B cell (primary cell): ENCODE results near the gene ATXN1.

Experiments
- EZH2 ChIP-seq: IDR thresholded peaks from 2 replicates; pipeline ENCODE4 v1.6.1; 2012; ENCODE audit warnings: borderline replicate concordance, low read depth, mild to moderate bottlenecking, moderate library complexity, low read length; ENCODE audit not compliant: insufficient read depth, poor library complexity, severe bottlenecking
- TF ChIP-seq, protein P1 (sequence below): fragments of 200-600 bp; IDR thresholded peaks from one replicate; pipeline ENCODE4 v1.8.0; 2022; ENCODE audit warnings: antibody characterized with exemption, mild to moderate bottlenecking

DNA sequence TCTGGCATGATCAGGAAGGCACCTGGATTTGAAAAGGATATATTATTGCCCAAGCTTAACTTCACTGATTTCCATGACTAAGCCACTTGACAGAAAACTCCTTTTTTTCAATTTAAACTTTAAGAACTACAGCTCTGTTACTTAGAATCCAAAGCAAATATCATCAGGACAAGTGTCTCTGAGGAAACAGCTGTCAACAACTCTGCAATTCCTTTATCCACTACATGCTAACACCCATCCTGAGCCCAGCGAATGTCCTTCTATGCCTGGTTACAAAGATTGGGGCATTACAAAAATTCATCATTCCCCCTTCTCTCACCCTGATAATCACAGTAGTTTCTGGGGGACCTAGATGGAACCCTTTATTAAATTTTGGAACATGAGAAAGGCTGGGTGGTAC, 386.1 kb downstream of the ATXN1 start:
- TF ChIP-seq, protein P1, sequence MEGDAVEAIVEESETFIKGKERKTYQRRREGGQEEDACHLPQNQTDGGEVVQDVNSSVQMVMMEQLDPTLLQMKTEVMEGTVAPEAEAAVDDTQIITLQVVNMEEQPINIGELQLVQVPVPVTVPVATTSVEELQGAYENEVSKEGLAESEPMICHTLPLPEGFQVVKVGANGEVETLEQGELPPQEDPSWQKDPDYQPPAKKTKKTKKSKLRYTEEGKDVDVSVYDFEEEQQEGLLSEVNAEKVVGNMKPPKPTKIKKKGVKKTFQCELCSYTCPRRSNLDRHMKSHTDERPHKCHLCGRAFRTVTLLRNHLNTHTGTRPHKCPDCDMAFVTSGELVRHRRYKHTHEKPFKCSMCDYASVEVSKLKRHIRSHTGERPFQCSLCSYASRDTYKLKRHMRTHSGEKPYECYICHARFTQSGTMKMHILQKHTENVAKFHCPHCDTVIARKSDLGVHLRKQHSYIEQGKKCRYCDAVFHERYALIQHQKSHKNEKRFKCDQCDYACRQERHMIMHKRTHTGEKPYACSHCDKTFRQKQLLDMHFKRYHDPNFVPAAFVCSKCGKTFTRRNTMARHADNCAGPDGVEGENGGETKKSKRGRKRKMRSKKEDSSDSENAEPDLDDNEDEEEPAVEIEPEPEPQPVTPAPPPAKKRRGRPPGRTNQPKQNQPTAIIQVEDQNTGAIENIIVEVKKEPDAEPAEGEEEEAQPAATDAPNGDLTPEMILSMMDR, result no peak
- no peak for TF ChIP-seq EZH2
